Measurements from ENCODE around the gene USP6NL.

- TF ChIP-seq CTCF (IDR thresholded peaks at IDR 0.05) (no peak), POLR2A (IDR thresholded peaks at IDR 0.05) (no peak), POLR2AphosphoS5 (IDR thresholded peaks at IDR 0.05) (no peak)
These were observed 613 bp downstream of the USP6NL start for GRCh38 chr10:11610826-11611247.
